Lung microvascular endothelial cell (primary cell): ENCODE results near the gene CFAP221. TPM values are rescaled to one million over a fixed set of nuclear protein-coding genes. Genes with fewer than 3 reads are reported as not detected.

Experiments used
- DNase-seq, 2 donors: peaks; one replicate each; pipeline versions ENCODE4 v3.0.0 to v3.0.0-alpha.2; 2010; ENCODE audit warnings: low read depth in 2 of 2
- total RNA-seq: library from RNA; depleted of rRNA; stranded (reverse); fragments of >200 nt; gene quantifications from 2 replicates; pipeline ENCODE4 v1.2.1, GENCODE V29; 2014

The CFAP221 gene
- total RNA-seq, 1 donor from 2014 or later: not detected

DNA sequence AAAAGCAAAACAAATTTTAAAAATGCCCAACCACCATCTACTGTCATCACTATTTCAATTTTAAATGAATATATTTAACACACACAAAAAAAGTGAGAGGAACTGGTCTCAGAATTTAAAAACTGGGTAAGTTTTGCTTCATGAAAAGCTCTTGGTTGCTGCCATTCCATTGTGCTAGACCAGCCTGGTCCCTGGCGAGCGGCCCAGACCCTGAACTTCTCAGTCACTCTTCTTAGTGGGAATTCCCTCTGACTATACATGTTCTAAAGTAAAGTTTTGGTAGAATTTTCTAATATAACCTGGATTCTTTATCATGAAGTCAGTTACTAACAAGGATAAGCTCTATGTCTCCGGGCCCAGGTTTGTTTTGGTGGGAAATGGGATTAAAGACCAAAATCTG, 99.9 kb downstream of the CFAP221 start:
- peak; percentile 75 to 78 for DNase-seq

DNA sequence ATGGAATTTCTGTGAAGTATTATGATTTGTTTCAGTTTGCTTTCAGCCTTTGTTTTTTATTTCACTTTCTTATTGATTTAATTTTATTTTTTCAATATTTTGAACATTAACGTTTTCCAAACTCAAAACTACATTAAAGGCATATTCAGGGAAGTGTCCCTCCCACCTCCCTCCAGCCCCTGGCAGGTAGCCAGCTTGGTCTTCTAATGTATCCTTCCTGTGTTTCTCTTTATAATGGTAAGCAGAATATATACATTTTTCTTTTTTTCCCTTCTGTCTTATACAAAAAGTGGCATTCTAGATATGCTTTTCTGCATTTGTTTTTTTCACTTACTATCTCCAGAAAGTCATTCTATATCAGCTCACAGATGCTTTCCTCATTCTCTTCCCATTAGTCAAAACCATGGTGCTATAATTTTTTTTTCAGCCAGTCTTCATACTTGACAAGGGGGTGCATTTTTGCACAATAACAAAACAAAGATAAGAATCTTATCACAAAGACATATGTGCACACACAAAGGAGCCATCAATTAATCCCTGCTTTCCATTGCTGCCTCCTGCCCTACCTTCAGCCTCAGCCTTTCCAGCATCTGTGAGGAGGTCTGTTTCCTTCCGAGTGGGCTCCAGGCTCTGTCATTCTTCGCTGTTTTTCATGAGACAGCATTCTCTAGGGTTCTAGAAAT, 101.1 kb downstream of the CFAP221 start:
- peak; percentile 85 to 95 for DNase-seq

DNA sequence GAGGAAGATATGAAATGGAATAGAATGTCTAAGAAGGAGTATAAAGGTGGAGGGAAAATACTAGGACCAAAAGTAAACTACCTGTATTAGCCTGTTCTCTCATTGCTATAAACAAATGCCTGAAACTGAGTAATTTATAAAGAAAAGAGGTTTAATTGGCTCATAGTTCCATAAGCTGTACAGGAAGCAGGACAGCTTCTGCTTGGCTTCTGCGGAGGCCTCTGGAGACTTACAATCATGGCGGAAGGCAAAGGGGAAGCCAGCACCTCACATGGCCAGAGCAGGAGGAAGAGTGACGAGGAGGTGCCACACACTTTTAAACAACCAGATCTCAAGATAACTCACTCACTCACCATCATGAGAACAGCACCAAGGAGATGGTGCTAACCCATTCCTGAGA, 101.9 kb downstream of the CFAP221 start:
- peak in 1 of 2 donors; percentile 20 for DNase-seq

DNA sequence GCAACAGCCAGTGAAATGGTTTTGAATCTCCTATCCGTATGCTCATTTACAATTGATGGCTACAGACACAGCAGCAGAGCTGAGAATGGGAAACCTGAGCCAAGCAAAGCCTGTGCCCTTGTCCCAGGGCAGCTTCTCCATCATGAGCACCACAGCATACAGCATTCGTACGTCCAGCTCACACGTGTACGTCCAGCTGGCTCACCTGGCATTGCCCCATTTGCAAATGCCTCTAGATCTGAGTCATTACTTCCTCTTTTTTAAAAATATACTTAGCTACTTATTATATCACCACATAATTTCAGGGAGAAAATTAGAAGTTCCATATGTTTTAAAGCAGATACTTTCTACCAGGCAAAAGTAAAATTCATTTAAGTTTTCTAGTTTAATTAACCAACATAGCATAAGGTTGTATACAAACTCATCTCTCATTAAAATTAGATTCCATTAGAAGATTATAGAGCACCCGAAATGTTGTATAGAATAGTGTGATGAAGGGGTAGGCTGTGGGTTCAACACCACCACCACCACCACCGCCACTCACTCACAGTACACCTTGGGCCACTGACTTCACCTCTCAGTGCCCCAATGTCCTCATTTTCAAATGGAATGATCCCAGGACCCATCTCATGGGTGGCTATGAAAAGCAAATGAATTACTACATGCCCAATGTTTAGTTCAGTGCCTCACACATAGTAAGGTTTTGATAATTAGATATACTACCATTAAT, 103.4 kb downstream of the CFAP221 start:
- DNase-seq: peak; percentile 83 to 90

DNA sequence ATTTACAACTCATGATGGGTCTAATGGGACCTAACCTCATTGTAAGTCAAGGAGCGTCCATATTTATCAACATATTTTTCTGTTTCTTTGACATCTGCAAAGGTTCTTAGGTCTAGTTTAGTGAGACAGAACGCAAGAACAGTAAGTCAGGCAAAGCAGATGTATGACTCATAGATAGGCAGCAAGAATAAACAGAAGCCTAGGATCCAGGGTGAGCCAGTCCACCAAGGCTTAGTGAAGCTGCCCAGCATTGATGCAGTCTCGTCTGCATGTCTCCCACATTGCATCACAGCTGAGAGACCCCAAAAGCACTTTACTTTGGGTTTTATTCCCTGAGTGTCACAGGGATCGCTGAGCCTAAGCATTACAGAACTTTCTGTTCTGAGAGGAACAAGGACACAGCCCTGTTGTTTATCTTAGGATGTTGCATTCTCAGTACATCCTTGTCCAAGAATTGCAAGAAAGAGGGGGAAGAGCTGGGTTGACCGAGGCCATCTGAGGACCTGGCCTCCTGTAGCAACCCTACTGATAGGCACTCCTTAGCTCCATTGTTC, 105.2 kb downstream of the CFAP221 start:
- DNase-seq: peak in 1 of 2 donors; percentile 66

DNA sequence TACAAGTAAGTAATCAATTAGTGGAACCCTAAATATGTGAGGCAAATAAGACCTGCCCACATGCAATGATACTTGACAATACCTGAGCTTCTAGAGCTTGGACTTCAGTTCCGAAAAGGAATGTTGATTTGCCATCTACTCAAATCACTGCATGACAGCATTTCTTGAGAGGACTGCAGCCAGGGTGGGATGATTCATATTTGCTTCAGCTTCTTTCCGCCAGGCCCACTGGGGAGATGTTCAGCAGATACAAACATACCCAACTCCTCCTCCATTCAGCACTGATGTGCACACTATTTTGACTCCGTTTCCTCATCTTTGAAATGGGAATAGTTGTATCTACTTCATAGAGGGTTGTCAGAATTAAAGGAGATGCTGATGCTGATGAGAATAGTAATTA, 106.0 kb downstream of the CFAP221 start:
- peak in 1 of 2 donors; percentile 73 for DNase-seq

DNA sequence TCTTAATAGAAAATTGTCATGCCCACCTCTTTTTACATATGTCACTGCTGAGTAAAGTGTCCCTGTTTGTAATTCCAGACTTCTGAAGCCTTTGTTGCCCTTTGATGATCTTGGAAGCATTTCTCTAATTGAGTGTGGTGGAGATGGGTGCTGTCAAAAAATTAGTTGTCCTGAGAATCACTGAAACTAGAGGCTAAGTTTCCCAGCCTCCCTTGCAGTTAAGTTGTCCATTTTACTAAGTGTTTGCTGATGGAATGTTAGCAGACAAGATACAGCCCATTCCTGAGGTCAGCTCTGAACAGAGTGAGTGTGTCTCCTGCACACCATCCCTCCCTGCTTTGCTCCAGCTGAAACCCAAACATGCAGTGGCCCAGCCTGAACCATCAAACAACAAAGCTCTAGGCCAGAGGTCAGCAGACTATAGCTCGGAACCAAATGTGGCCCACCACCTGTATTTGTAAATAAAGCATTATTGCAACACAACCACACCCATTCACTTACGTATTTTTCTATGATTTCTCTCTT, 106.7 kb downstream of the CFAP221 start:
- DNase-seq: no peak

DNA sequence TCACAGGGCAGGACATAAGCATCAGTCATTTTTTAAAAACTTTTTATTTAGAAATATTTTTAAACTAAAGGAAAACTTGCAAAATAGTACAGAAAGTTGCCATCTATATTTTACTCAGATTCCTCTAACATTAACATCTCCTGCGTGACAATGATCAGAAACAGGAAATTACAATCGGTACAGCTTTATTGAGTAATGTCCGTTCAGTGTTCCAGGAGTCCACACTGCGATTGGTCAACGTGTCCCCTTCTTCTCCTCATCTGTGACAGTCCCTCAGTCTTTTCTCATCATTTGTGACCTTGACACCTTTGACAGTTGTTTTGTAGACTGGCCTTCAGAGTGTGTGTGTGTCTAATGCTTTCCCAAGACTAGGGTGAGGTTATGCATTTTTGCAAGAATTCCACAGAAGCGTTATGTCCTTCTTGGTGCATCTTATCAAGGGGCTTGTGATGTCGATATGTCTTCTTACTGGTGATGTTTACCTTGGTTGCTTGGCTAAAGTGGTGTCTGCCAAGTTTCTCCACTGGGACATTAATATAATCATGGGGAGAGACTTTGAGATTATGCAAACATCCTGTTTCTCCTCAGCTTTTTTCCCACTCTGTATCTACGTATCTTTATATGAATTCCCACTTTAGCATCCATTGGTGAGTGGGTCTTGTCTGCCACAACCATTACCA, 113.4 kb downstream of the CFAP221 start:
- peak; percentile 85 to 89 for DNase-seq

DNA sequence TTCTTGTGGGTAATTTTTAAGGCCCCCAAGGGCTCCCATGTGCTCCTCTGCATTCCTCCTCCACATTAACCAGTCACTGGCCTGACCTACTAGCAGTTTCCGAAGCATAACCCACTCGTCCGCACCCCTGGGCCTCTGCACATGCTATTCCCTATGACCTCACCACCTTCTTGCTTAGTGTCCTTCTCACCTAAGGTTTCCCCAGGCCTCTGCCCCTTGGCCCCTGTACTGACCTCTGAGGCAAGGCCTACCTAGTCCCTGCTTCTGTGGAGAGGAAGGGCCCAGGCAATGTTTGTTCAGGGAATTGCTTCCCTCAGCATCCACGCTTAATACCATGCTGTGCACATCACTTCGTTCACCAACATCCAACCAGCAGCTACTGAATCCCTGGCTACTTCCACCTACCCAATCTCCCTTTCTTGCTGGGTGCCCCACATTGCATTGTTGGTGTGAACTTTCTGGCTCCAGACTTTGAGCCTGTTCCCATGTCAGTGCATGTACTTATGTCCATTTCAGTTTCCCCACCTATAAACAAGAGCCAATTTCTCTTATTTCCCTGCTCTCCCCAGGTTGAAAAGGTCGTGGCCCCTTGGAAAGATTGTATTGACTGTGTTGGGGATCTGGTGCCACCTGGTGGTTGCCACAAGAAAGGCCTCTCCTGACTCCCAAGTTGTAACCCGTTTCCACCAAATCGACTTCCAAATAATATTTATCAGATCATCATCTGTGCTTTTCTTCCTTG, 115.5 kb downstream of the CFAP221 start:
- peak; percentile 62 to 71 for DNase-seq

DNA sequence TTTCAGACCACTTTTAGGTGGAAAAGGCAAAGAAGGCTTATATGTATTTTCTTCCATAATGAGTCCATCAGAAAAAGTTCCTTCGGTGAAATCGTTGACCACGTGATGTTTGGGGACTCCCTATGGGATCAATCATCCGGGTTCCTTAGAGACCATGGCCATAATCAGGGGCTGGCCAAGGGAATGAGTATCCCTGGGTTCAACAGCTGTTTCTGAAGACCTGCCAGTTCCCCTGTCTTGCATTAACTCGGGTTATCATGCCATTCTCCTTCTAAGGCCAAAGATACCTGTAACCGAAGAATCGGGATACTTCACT, 116.1 kb downstream of the CFAP221 start:
- no peak for DNase-seq

DNA sequence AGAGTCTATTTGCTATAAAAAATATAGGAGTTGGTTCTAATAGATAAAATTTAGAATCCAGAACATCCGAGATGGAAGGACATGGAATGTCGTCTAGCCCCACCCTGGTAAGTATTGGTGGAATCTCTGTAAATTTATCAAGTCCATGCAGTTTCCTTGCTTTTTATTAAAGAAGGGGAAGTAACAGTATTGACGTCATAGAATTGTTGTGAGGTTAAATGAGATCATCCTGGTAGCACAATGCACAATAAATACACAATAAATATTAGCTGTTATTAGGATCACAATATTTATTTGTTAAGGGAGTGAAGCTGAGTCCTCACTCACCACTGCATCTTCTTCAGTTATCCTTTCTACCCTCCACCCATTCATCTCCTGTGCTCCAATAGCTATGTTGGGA, 118.0 kb downstream of the CFAP221 start:
- DNase-seq: no peak

DNA sequence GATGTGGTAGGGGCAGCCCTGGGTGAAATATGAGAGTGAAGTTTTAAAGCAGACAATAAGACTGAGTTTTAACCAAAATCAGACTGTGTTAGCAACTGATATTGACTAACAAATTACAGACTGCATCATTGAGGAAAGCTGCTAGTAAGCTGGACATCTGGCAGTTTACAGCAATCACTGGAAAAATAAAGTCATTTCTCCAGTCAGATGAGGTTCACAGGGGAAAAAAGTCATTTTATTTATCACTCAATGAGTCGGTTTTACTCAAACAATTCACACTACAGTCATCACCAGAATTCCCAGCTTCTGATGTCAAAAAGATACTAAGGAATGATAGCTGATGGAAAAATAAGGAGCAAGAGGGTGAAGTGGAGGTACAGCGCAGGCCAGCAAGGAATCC, 124.3 kb downstream of the CFAP221 start:
- DNase-seq: no peak

DNA sequence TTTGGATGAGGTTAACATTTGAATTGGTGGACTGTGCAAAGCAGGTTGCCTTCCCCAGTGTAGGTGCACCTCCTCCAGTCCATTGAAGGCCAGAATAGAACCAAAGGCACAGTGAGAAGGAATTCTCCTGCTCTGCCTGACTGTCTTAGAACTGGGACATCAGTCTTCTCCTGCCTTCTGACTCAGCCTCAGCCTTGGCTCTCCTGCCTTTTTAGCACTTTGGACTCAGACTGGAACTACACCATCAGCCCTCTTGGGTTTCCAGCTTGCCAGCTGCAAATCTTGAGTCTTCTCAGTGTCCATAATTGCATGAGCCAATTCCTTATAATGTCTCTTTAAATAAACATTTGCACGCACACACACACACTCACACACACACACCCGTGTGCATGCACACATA, 126.8 kb downstream of the CFAP221 start:
- no peak for DNase-seq

DNA sequence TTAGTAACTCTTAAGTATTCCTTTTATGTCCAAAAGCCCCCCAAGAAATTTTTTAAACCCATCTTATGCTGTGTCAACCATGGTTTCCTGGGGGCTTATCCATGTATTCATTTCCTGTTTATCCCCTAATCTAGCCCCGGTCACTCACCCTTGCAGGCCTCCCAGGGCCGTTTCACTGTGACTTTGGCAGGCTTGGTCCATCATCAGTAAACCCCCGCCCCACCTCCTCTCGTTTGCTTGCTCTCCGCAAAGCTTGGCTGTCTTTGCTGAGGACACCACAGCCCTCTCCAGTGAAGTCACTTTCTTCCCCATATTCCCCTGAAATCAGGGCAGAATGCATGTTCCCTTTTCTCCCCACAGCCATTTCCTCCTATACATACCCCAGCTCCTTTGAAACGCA, 127.5 kb downstream of the CFAP221 start:
- DNase-seq: no peak

DNA sequence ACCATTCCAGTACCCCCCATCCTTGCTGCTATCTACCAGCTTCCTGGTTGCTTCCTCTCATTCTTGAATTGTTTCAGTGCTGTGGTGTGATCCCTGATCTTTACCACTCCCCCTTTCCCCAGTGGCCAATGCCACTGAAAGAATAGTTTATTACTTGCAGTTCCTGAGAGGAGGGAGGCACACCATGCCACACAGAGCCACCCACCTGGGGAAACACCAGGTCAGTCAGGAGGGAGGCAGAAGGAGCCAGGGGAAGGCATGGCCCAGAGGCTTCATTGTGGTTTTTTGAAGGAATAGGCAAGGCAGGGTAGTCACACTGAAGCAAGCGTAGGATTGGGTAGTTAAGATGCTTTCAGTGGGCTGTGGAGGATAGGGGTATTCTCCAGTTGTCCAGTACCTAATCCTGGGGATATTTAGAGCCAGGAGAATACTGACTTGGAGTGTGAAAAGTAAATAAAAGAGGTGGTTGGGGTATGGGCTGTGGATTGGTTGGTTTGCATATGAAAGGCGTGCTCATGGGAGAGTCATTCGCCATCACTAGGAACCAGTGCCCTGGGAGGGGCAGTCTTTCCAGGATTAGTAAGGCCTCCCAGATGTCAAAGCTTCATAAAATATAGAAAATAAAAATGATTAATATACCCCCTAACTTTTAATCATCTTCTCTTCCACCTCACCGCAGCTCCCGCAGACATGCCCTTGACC, 128.1 kb downstream of the CFAP221 start:
- DNase-seq: no peak

DNA sequence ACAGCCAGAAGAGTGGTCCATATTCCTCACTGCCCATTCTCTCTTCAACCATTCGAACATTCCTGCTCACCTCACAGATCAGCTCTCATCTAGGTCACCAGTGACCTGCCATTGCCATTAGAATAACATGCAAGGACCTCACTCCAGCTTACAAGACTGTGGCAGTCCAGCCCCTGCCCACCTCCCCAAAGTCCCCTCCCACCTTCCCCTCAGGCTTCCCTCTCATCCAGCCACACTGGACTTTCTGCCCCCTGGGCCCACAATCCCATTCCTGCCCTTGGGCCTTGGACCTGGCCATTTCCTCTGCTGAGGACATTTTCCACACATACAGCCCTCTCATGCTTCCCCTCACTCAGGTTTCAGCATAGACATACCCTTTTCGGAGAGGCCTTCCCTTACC, 129.5 kb downstream of the CFAP221 start:
- no peak for DNase-seq

DNA sequence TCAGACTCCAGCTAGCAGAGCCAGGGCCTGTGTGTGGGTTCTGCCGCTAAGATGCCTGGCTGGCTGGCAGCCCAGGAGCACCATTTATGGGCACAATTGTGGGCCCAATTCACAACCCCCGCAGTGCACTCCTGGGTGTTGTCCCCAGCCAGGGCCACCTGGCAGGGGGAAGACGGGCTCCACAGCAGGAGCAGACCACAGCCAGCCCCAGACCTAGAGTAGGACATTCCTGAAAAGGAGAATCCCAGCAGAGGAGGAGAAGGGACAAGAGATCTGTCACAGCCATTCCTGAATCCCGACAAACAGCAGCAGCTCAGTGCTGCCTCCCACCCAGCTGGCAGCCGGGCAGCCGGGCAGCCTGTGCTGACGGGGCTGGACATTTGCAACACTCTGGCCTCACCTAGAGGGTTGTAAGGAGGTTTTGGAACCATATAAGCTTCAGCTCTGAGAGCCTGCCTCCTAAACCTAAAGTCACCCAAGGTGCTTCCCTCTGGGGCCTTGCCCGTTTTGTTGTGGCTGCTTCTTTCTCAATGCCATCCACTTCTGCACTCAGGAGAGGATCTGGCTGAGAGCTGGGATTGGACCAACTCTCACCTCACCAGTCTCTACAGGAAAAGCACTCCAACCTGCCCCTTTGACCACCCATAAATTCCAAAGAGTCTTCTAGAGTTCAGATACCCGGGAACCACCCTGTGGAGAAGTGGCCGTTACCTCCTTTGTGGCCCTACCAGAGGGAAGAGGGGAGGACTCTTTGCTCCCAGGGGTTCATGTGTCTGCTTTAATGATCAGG, 130.7 kb downstream of the CFAP221 start:
- no peak for DNase-seq

DNA sequence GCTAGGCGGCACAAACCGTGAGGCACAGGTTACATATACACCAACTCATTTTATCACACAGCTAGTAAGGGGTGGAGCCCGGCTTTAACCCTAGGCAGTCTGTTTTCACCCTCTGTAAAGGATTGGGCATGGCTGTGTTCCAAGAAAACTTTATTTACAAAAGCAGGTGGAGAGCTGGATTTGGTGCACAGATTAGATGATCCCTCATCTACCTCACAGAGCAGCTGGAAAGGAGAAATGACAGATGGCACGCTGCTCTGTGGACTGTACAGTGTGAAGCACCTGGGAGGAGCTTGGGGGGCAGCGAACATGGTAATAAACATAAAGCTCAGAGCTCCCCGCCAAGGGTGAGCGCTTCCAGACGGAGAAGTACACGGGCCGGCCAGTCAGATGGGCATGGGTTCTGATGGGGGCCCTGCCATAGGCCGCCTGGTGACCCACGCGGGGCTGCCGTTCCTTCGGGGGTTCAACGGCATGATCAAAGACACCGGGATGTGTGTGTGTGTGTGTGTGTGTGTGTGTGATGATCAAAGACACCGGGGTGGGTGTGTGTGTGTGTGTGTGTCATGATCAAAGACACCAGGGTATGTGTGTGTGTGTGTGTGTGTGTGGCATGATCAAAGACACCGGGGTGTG, 133.9 kb downstream of the CFAP221 start:
- DNase-seq: no peak

DNA sequence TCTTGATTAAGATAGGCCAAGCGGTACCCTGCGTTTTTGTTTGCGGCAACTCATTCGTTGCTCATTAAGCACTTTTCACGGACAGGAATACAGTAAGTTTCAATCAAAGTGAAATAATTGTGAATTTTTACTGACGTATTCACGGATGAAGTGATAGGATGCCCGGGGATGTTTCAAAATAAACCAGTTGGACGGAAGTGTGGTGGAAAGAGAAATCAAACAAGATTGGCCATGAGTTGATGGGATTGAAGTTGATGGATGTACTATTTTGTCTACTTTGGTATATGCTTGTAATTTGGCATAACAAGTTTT, 135.2 kb downstream of the CFAP221 start:
- DNase-seq: peak in 1 of 2 donors; percentile 6

DNA sequence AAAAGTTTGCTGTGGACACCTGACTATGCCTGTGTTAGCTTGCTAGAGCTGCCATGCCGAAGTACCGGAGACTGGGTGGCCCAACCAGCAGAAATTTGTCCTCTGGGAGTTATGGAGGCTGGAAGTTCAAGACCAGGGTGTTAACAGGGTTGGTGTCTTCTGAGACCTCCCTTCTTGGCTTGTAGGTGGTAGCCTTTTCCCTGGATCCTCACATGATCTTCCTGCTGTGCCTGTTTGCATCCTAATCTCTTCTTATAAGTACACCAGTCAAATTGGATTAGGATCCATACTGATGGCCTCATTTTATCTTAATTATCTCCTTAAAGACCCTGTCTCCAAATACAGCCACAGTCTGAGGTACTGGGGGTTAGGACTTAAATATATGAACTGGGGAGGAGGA, 135.6 kb downstream of the CFAP221 start:
- DNase-seq: no peak
